ENCODE results near the gene FMNL2.

DNA sequence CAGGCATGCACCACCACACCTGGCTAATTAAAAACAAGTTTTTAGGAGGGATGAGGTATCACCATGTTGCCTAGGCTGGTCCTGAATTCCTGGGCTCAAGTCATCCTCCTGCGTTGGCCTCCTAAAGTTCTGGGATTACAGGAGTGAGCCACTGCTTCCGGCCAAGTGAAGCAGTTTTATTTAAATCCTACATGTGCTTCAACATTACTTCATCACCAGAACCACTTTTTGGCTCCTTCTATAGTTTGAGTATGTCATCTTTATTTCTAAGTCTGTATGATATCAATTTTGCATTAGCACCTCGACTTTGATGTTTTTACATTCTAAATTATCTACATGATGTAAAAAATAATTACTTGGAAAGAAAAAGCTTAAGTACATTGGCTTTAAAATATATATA is 144.3 kb downstream of the FMNL2 start:
- TF ChIP-seq, protein P1, sequence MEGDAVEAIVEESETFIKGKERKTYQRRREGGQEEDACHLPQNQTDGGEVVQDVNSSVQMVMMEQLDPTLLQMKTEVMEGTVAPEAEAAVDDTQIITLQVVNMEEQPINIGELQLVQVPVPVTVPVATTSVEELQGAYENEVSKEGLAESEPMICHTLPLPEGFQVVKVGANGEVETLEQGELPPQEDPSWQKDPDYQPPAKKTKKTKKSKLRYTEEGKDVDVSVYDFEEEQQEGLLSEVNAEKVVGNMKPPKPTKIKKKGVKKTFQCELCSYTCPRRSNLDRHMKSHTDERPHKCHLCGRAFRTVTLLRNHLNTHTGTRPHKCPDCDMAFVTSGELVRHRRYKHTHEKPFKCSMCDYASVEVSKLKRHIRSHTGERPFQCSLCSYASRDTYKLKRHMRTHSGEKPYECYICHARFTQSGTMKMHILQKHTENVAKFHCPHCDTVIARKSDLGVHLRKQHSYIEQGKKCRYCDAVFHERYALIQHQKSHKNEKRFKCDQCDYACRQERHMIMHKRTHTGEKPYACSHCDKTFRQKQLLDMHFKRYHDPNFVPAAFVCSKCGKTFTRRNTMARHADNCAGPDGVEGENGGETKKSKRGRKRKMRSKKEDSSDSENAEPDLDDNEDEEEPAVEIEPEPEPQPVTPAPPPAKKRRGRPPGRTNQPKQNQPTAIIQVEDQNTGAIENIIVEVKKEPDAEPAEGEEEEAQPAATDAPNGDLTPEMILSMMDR (IDR thresholded peaks at IDR 0.05; ENCODE audit: poor library complexity, severe bottlenecking): no peak
- no peak for TF ChIP-seq MXI1 (conservative IDR thresholded peaks at IDR 0.05; ENCODE audit: poor library complexity, severe bottlenecking)
- TF ChIP-seq TAF1 (IDR thresholded peaks at IDR 0.05; ENCODE audit: low read depth): no peak
- TF ChIP-seq EP300 (conservative IDR thresholded peaks at IDR 0.05; ENCODE audit: poor library complexity, severe bottlenecking): no peak
